Esophagus muscularis mucosa (tissue), 4 donors: ENCODE results near the gene OPRPN. TPM values are rescaled to one million over a fixed set of nuclear protein-coding genes. Genes with fewer than 3 reads are reported as not detected.

ENCODE experiments used
- DNase-seq: peaks from one replicate; pipeline ENCODE4 v3.0.0-alpha.2; 2017; ENCODE audit errors: extremely low spot score
- H3K27ac ChIP-seq, 4 donors: fragments of 200-600 bp; sonication (generic); replicated peaks in 1 of 4; 1 replicate in 3 of 4; 2 replicates in 1 of 4; pipeline ENCODE4 v1.5.1; 2016 to 2019; ENCODE audit warnings: mild to moderate bottlenecking in 1 of 4
- H3K27me3 ChIP-seq, 4 donors: fragments of 200-600 bp; sonication (generic); one replicate each; pipeline versions ENCODE4 v1.5.1 to v1.6.0; 2016 to 2019
- H3K36me3 ChIP-seq, 4 donors: fragments of 200-600 bp; sonication (generic); one replicate each; pipeline ENCODE4 v1.5.1; 2016 to 2019
- H3K4me1 ChIP-seq, 4 donors: fragments of 200-600 bp; sonication (generic); one replicate each; pipeline ENCODE4 v1.5.1; 2016 to 2019
- H3K4me3 ChIP-seq, 4 donors: fragments of 200-600 bp; sonication (generic); 1 replicate in 2 of 4; 2 replicates in 2 of 4; pipeline ENCODE4 v1.5.1; 2016 to 2019; ENCODE audit warnings: mild to moderate bottlenecking in 4 of 4, moderate library complexity in 1 of 4
- H3K9me3 ChIP-seq, 4 donors: fragments of 200-600 bp; sonication (generic); 1 replicate in 3 of 4; 2 replicates in 1 of 4; pipeline ENCODE4 v1.5.1; 2016 to 2019
- EP300 ChIP-seq: sonication (generic); formaldehyde crosslinking; IDR thresholded peaks from one replicate; pipeline ENCODE4 v1.6.1; 2017; ENCODE audit warnings: antibody characterized with exemption
- POLR2A ChIP-seq: fragments of 450-650 bp; IDR thresholded peaks from one replicate; pipeline ENCODE4 v1.6.1; 2017; ENCODE audit warnings: antibody characterized with exemption, moderate library complexity, mild to moderate bottlenecking, low read depth
- POLR2AphosphoS5 ChIP-seq, 2 donors: sonication (generic); formaldehyde crosslinking; IDR thresholded peaks; one replicate each; pipeline ENCODE4 v1.6.1; 2017; ENCODE audit warnings: antibody characterized with exemption in 2 of 2
- WGBS: methylation state at CpG from one replicate; pipeline ENCODE4 v1.1.5; 2018; 5-methylcytosine and 5-hydroxymethylcytosine counted together
- intact Hi-C: fragments of 100-400 bp; cut with DNase I; formaldehyde crosslinking; loops from one replicate; pipeline ENCODE4 v1.15.1; 2023
- total RNA-seq, 4 donors: library from RNA; depleted of rRNA; stranded (reverse); fragments of >200 nt; gene quantifications; one replicate each; pipeline versions ENCODE4 v1.1.0 to v1.2.1, GENCODE V29; 2016
- TF ChIP-seq, protein P1 (sequence below), 3 experiments: fragments of 200-600 bp in 2 of 3; fragments of 450-650 bp in 1 of 3; sonication (generic) in 2 of 3; IDR thresholded peaks; one replicate each; pipeline ENCODE4 v1.5.1; 2017 to 2019; ENCODE audit warnings: antibody characterized with exemption in 3 of 3, mild to moderate bottlenecking in 2 of 3, moderate library complexity in 1 of 3

The OPRPN gene
- total RNA-seq, 4 donors from 2014 or later: not detected

DNA sequence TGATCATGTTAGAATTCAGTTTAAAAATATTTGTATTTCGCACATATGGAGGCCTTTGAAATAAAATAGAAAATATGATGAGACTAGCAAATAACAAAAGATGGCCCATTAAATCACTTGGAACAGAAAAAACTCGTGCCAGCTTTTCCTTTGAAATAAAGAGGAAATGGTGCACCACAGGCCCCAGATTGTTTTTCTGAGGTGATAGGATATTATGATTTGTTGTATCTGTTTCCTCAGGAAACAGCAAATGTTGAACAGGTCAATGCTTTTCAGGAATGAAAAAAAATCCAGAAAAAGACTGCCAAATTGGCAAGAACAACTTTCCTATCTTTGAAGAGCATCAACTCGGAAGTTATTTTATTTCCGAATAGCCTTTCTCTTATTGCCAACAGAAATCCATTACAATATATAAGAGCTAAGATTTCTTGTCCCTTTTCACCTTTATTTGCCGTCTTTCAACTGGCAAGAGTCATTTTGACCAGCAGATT, 15.0 kb upstream of the OPRPN start, which contains the start of gene SMR3B:
SMR3B (plus strand) TSS at position 441 of the 491 bp plus-strand sequence. CDS start 1,380 bp downstream, outside the sequence.
- Histone ChIP-seq H3K36me3 (no peaks in the 10 kb centered on the region), H3K4me3 (no peak within 1 kb of the TSS), H3K4me1 (no peaks in the 10 kb centered on the region), H3K27me3 (no peaks in the 10 kb centered on the region), H3K9me3 (no peaks in the 10 kb centered on the region), H3K27ac (no peak within 1 kb of the TSS)
- DNase-seq: no peak
- intact Hi-C loops: no loop called here
- TF ChIP-seq POLR2A (no peak), EP300 (no peak), POLR2AphosphoS5 (IDR thresholded peaks at IDR 0.05) (no peak)
- TF ChIP-seq, protein P1, sequence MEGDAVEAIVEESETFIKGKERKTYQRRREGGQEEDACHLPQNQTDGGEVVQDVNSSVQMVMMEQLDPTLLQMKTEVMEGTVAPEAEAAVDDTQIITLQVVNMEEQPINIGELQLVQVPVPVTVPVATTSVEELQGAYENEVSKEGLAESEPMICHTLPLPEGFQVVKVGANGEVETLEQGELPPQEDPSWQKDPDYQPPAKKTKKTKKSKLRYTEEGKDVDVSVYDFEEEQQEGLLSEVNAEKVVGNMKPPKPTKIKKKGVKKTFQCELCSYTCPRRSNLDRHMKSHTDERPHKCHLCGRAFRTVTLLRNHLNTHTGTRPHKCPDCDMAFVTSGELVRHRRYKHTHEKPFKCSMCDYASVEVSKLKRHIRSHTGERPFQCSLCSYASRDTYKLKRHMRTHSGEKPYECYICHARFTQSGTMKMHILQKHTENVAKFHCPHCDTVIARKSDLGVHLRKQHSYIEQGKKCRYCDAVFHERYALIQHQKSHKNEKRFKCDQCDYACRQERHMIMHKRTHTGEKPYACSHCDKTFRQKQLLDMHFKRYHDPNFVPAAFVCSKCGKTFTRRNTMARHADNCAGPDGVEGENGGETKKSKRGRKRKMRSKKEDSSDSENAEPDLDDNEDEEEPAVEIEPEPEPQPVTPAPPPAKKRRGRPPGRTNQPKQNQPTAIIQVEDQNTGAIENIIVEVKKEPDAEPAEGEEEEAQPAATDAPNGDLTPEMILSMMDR (IDR thresholded peaks at IDR 0.05): no peak
- WGBS: 75% methylated on average over 5 of the region's 5 CpGs

DNA sequence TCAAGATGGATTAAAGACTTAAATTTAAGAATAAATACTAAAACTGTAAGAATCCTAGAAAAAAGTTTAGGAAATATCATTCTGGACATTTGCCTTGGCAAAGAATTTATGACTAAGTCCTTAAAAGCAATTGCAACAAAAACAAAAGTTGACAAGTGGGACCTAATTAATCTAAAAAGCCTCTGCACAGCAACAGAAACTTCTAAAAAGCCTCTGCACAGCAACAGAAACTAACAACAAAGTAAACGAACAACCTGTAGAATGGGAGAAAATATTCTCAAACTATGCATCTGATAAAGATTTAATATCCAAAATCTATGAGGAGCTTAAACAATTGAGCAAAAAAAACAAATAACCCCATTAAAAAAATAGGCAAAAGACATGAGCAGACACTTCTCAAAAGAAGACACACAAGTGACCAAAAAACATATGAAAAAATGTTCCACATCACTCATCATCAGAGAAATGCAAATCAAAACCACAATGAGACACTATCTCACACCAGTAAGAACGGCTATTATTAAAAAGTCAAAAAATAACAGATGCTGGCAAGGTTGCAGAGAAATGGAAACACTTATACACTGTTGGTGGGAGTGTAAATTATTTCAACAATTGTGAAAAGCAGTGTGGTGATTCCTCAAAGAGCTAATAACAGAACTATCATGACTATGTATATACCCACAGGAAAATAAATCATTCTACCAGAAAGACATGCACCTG, 5.5 kb upstream of the OPRPN start:
- DNase-seq: no peak
- Histone ChIP-seq H3K4me3 (no peak overlapping the region), H3K36me3 (no peaks in the 10 kb centered on the region), H3K27me3 (peaks cover 0 to 2% (median 0%) of the 10 kb centered on the region in 4 donors), H3K9me3 (no peaks in the 10 kb centered on the region), H3K27ac (no peak overlapping the region), H3K4me1 (no peaks in the 10 kb centered on the region)
- no peak for TF ChIP-seq POLR2A
- TF ChIP-seq POLR2AphosphoS5 (IDR thresholded peaks at IDR 0.05): no peak
- TF ChIP-seq, protein P1 (IDR thresholded peaks at IDR 0.05): no peak
- TF ChIP-seq EP300: no peak
- WGBS: 59% methylated on average over 2 of the region's 2 CpGs
- intact Hi-C loops: no loop called here

DNA sequence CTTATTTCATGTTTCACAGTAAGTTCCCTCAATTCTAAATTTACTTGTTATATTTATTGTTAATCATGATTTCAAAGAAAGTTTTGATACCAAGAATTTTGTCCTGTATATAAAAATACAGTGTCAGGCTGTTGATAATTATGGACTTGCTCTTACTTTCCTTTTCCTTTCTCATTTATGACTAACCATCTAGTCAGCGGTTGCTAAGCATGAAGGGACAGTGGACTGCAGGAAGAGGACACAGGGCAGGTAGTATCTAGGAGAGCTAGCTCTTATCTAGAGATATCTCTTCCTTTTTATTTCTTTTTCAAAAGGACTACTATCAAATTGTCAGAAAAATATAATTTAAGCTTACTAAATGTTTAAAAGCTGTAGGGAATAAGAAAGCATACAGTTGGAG, 1.6 kb downstream of the OPRPN start:
- Histone ChIP-seq H3K36me3 (no peaks in the 10 kb centered on the region), H3K27ac (no peak overlapping the region), H3K4me1 (no peaks in the 10 kb centered on the region), H3K27me3 (no peaks in the 10 kb centered on the region), H3K4me3 (no peak overlapping the region), H3K9me3 (no peaks in the 10 kb centered on the region)
- no peak for TF ChIP-seq EP300
- TF ChIP-seq POLR2AphosphoS5 (IDR thresholded peaks at IDR 0.05): no peak
- no peak for TF ChIP-seq POLR2A
- TF ChIP-seq, protein P1 (IDR thresholded peaks at IDR 0.05): no peak
- 84% methylated on average over 1 of the region's 1 CpG for WGBS
- intact Hi-C loops: no loop called here
- DNase-seq: no peak

DNA sequence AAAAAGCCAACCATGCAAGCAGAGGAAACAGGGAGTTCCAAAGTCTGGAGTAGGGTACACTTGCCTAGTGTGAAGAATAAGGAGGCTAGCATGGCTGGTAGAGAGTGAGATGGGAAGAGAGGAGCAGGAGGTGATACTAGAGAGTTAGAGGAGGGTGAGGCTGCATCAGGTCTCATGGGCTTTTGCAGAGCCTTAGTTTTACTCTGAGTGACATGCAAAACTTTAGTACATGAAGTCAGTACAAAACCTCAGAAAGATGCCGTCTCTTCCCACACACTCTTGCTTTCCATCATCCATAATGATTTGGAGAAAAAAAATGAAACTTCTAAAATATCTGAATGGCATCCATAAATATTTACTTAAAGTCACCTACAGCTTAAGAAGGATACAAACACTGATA, 5.0 kb downstream of the OPRPN start:
- no peak overlapping the region for H3K27ac ChIP-seq
- peak; percentile 26 for DNase-seq
- no peaks in the 10 kb centered on the region for H3K36me3 ChIP-seq
- intact Hi-C loops: no loop called here
- H3K4me1 ChIP-seq: no peaks in the 10 kb centered on the region
- TF ChIP-seq EP300 (no peak), POLR2A (no peak), POLR2AphosphoS5 (IDR thresholded peaks at IDR 0.05) (no peak)
- TF ChIP-seq, protein P1 (IDR thresholded peaks at IDR 0.05): no peak
- no peak overlapping the region for H3K4me3 ChIP-seq
- H3K9me3 ChIP-seq: no peaks in the 10 kb centered on the region
- H3K27me3 ChIP-seq: no peaks in the 10 kb centered on the region
- 89% methylated on average over 1 of the region's 1 CpG for WGBS
